ENCODE results near the gene KCNE1.

DNA sequence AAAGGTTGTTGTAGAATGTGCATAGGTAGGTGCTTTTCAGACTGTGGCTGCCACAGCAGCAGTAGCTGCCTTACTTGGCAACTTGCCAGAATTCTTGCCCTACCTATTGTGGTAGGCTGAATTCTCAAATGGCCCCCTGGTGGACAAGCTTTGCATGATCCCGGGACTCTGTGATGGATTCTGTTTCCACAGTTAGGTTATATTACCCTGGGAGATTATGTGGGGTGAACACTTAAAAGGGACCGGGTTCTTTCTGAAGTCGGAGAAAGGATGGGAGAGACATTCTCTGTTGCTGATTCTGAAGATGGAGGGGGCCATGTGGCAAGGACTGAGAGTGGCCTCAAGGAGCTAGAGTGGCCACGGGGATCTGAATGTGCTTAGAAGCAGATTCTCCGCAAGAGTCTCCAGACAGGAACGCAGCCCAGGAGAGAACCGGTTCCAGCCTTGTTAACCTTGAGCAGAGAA is 32.1 kb upstream of the KCNE1 start:
- TF ChIP-seq ZNF565 (CRISPR knock-in tag; conservative IDR thresholded peaks at IDR 0.05; ENCODE audit: low read depth), result no peak
- TF ChIP-seq ZFP30 (CRISPR knock-in tag; IDR thresholded peaks at IDR 0.05), result no peak
- no peak for TF ChIP-seq RARB (CRISPR knock-in tag; IDR thresholded peaks at IDR 0.05)
- no peak for TF ChIP-seq ZFP3 (CRISPR knock-in tag; IDR thresholded peaks at IDR 0.05)
- TF ChIP-seq ZNF70 (CRISPR knock-in tag; IDR thresholded peaks at IDR 0.05), result no peak
- TF ChIP-seq PPARA (CRISPR knock-in tag; IDR thresholded peaks at IDR 0.05; ENCODE audit: borderline replicate concordance), result no peak
- TF ChIP-seq, protein P1, sequence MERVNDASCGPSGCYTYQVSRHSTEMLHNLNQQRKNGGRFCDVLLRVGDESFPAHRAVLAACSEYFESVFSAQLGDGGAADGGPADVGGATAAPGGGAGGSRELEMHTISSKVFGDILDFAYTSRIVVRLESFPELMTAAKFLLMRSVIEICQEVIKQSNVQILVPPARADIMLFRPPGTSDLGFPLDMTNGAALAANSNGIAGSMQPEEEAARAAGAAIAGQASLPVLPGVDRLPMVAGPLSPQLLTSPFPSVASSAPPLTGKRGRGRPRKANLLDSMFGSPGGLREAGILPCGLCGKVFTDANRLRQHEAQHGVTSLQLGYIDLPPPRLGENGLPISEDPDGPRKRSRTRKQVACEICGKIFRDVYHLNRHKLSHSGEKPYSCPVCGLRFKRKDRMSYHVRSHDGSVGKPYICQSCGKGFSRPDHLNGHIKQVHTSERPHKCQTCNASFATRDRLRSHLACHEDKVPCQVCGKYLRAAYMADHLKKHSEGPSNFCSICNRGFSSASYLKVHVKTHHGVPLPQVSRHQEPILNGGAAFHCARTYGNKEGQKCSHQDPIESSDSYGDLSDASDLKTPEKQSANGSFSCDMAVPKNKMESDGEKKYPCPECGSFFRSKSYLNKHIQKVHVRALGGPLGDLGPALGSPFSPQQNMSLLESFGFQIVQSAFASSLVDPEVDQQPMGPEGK (CRISPR knock-in tag; IDR thresholded peaks at IDR 0.05; ENCODE audit: borderline replicate concordance), result no peak
- TF ChIP-seq ZNF8 (CRISPR knock-in tag; IDR thresholded peaks at IDR 0.05), result no peak
- TF ChIP-seq, protein P2, sequence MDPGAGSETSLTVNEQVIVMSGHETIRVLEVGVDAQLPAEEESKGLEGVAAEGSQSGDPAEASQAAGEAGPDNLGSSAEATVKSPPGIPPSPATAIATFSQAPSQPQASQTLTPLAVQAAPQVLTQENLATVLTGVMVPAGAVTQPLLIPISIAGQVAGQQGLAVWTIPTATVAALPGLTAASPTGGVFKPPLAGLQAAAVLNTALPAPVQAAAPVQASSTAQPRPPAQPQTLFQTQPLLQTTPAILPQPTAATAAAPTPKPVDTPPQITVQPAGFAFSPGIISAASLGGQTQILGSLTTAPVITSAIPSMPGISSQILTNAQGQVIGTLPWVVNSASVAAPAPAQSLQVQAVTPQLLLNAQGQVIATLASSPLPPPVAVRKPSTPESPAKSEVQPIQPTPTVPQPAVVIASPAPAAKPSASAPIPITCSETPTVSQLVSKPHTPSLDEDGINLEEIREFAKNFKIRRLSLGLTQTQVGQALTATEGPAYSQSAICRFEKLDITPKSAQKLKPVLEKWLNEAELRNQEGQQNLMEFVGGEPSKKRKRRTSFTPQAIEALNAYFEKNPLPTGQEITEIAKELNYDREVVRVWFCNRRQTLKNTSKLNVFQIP (CRISPR knock-in tag; IDR thresholded peaks at IDR 0.05; ENCODE audit: borderline replicate concordance, low read depth), result no peak
- no peak for TF ChIP-seq TCF4 (CRISPR knock-in tag; IDR thresholded peaks at IDR 0.05; ENCODE audit: borderline replicate concordance)
- TF ChIP-seq TOX (CRISPR knock-in tag; IDR thresholded peaks at IDR 0.05; ENCODE audit: borderline replicate concordance), result no peak

All from SK-N-SH treated with all-trans-retinoic acid at 6 μM for 48 hours (cell line).